T-cell (primary cell): ENCODE measurements around the gene CHIA. TPM values are rescaled to one million over a fixed set of nuclear protein-coding genes. Genes with fewer than 3 reads are reported as not detected.

Experiments
- ATAC-seq, 4 experiments: fragments of 200-7000 bp in 3 of 4; fragments of 150-1000 bp in 1 of 4; cut with Tn5 transposase; replicated peaks in 1 of 4; 1 replicate in 3 of 4; 2 replicates in 1 of 4; pipeline ENCODE4 v1.10.0; 2021; ENCODE audit warnings: moderate library complexity in 3 of 4, mild to moderate bottlenecking in 2 of 4, moderate number of reproducible peaks in 1 of 4
- CTCF ChIA-PET, 2 donors: fragments of 300-600 bp; sonication (Branson Sonifier 250); formaldehyde crosslinking; loops; one replicate each; lab custom pipeline; 2022; ENCODE audit warnings: antibody characterized with exemption in 2 of 2; lab: Charles Lee
- POLR2A ChIA-PET, 2 donors: fragments of 300-600 bp; sonication (Branson Sonifier 250); formaldehyde crosslinking; loops; one replicate each; lab custom pipeline; 2022; ENCODE audit warnings: antibody characterized with exemption in 2 of 2; lab: Charles Lee
- DNase-seq, 35 experiments: peaks; one replicate each; pipeline versions ENCODE4 v3.0.0 to v3.0.0-alpha.2; 2013 to 2023
- H3K27ac ChIP-seq: one replicate; pipeline ENCODE4 v1.5.1; 2013; ENCODE audit warnings: low read length
- H3K27me3 ChIP-seq, 2 experiments: replicated peaks in 1 of 2; 1 replicate in 1 of 2; 2 replicates in 1 of 2; pipeline versions ENCODE4 v1.6.1 to v1.7.0; 2013; ENCODE audit warnings: low read length in 1 of 2, mixed read lengths in 1 of 2; ENCODE audit not compliant: control insufficient read depth in 2 of 2, insufficient read depth in 2 of 2; ENCODE audit errors: extremely low read depth in 1 of 2
- H3K36me3 ChIP-seq, 2 donors: 1 replicate in 1 of 2; 2 replicates in 1 of 2; pipeline versions ENCODE4 v1.6.1 to v1.7.0; 2013; ENCODE audit warnings: low read length in 1 of 2; ENCODE audit not compliant: control insufficient read depth in 2 of 2, insufficient read depth in 1 of 2; ENCODE audit errors: extremely low read depth in 1 of 2
- H3K4me1 ChIP-seq, 2 experiments: 1 replicate in 1 of 2; 2 replicates in 1 of 2; pipeline versions ENCODE4 v1.6.1 to v1.7.0; 2013; ENCODE audit warnings: low read length in 2 of 2, mixed read lengths in 1 of 2; ENCODE audit not compliant: insufficient read depth in 2 of 2, control insufficient read depth in 1 of 2; ENCODE audit errors: extremely low read depth in 1 of 2
- H3K4me3 ChIP-seq, 2 donors: 1 replicate in 1 of 2; 2 replicates in 1 of 2; pipeline versions ENCODE4 v1.5.1 to v1.7.0; 2013; ENCODE audit warnings: mild to moderate bottlenecking in 2 of 2, low read length in 1 of 2, moderate library complexity in 1 of 2; ENCODE audit not compliant: control insufficient read depth in 1 of 2; ENCODE audit errors: extremely low read depth in 1 of 2
- H3K9me3 ChIP-seq: 2 replicates; pipeline ENCODE4 v1.7.0; 2013
- H3K27ac Mint-ChIP-seq, 2 donors: one replicate each; pipeline ENCODE4 v1.8.0; 2020 to 2021; ENCODE audit warnings: mild to moderate bottlenecking in 2 of 2, mixed read lengths in 2 of 2
- H3K27me3 Mint-ChIP-seq, 2 donors: one replicate each; pipeline ENCODE4 v1.8.0; 2021 to 2022; ENCODE audit warnings: mixed read lengths in 2 of 2
- H3K36me3 Mint-ChIP-seq: one replicate; pipeline ENCODE4 v1.8.0; 2021; ENCODE audit warnings: mixed read lengths
- H3K4me1 Mint-ChIP-seq, 3 donors: one replicate each; pipeline ENCODE4 v1.8.0; 2020 to 2022; ENCODE audit warnings: mixed read lengths in 3 of 3, mild to moderate bottlenecking in 1 of 3
- H3K4me3 Mint-ChIP-seq, 3 donors: one replicate each; pipeline ENCODE4 v1.8.0; 2020 to 2022; ENCODE audit warnings: mild to moderate bottlenecking in 3 of 3, mixed read lengths in 3 of 3, moderate library complexity in 3 of 3
- H3K9me3 Mint-ChIP-seq, 3 donors: one replicate each; pipeline ENCODE4 v1.8.0; 2020 to 2022; ENCODE audit warnings: mixed read lengths in 3 of 3
- WGBS: methylation state at CpG from one replicate; pipeline ENCODE4 v1.1.5; 2013; ENCODE audit warnings: missing lambda C conversion rate; ENCODE audit not compliant: insufficient coverage; 5-methylcytosine and 5-hydroxymethylcytosine counted together
- total RNA-seq, 35 experiments: library from RNA in 6 of 35; stranded (reverse) in 6 of 35; fragments of 120-200 nt in 1 of 35; gene quantifications; one replicate each; pipeline versions ENCODE4 v1.2.1 to v1.2.4 and lab custom pipeline; 2013 to 2026

The CHIA gene
- total RNA-seq, 5 donors from 2014 or later (not counting 1 experiment from before 2014, with no cell fraction given) = not detected

DNA sequence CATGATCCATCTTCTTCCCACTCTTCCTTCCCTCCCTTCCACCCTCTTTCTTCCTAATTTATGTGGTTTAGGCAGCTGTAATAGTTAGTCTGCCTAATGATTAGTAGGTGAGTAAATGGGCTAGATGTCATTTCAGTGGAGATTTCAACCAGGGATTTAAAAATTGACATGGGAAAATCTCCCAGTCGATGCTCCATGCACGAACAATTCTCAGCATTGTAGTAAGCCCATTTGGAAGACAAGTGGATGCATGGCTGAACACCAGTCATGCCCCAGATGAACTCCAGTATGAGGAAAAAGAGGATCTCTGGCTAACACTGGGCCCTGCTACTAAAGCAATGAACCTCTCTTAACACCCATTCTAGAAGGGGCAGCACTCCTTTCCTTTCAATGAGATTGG, 37.9 kb upstream of the CHIA start:
- ChIA-PET POLR2A (no interaction called here), CTCF (no interaction called here)
- WGBS = 88% methylated on average over 2 of the region's 2 CpGs
- H3K9me3 ChIP-seq = no peaks in the 10 kb centered on the region
- Mint-ChIP-seq H3K9me3 (no peaks in the 10 kb centered on the region), H3K36me3 (no peaks in the 10 kb centered on the region), H3K4me3 (no peak overlapping the region), H3K27me3 (no peaks in the 10 kb centered on the region), H3K4me1 (peaks cover 22 to 31% (median 31%) of the 10 kb centered on the region in 3 donors), H3K27ac (no peak overlapping the region)
- H3K36me3 ChIP-seq = no peaks in the 10 kb centered on the region
- H3K27me3 ChIP-seq = no peaks in the 10 kb centered on the region
- ATAC-seq (no peak), DNase-seq (no peak)
- no peak overlapping the region for H3K27ac ChIP-seq
- peaks cover 4 to 15% of the 10 kb centered on the region in 2 experiments for H3K4me1 ChIP-seq
- H3K4me3 ChIP-seq = no peak overlapping the region

DNA sequence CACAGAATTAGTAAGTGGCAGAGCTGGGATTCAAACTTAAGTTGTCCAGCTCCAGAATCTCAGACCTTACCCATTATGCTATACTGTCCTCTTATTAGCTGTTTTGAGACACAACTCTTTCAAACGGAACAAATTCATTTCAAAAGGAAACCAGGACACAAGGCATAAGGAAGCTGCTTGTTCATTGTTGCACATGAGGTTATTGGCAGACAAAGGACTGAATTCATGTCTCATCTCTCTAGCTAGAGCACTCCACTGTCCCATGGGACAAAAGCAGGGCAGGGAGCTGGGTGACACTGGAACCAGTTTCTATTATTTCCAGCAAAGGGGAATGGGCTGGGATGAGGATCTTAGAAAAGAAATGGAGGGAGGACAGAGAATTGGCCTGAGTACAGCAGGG, 36.8 kb upstream of the CHIA start:
- H3K36me3 ChIP-seq = no peaks in the 10 kb centered on the region
- no peak for ATAC-seq
- H3K4me1 Mint-ChIP-seq = peaks cover 22 to 31% (median 31%) of the 10 kb centered on the region in 3 donors
- ChIA-PET POLR2A (no interaction called here), CTCF (interaction anchor here in 1 of 2 donors (1.5 kb wide), 1 partner anchor 17 kb away, joined by 3 read pairs; no protein-coding TSS in a partner anchor)
- H3K9me3 Mint-ChIP-seq = no peaks in the 10 kb centered on the region
- H3K4me3 Mint-ChIP-seq = no peak overlapping the region
- H3K9me3 ChIP-seq = no peaks in the 10 kb centered on the region
- no peaks in the 10 kb centered on the region for H3K27me3 Mint-ChIP-seq
- no peak overlapping the region for H3K4me3 ChIP-seq
- H3K27me3 ChIP-seq = no peaks in the 10 kb centered on the region
- H3K27ac Mint-ChIP-seq = no peak overlapping the region
- 100% methylated on average over 1 of the region's 1 CpG for WGBS
- H3K27ac ChIP-seq = no peak overlapping the region
- peaks cover 4 to 15% of the 10 kb centered on the region in 2 experiments for H3K4me1 ChIP-seq
- DNase-seq = no peak
- H3K36me3 Mint-ChIP-seq = no peaks in the 10 kb centered on the region

DNA sequence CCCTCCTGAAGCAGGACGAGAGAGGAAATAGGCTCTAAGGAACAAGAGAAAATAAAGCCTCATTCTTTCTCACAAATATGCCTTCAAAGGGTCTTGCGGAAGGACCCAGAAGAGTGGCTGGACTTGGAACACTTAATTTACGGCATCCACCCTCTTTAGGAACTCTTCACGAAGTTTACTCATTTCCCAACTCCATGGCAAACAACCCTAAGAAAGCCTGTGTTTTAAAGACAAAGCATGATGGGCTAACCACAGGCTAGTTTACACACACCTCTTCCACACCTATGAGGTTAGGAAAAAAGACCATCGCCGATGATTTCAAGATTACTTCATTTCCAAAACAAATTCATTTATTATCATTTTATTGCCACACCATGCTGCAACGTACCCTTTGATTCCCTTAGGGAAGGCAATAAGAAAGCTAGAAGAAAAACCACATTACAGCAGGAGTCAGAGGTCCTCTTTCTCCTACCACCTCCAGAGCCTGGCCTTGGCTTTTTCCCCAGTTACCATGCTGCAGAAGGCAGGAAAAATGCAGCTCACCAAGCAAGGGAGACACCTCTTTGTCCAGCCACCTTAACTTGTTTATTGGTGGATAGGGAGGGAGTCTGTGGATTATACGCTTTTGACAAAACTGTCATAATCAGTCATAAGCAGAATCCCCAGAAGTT, 33.5 kb upstream of the CHIA start:
- 69% methylated on average over 4 of the region's 8 CpGs for WGBS

DNA sequence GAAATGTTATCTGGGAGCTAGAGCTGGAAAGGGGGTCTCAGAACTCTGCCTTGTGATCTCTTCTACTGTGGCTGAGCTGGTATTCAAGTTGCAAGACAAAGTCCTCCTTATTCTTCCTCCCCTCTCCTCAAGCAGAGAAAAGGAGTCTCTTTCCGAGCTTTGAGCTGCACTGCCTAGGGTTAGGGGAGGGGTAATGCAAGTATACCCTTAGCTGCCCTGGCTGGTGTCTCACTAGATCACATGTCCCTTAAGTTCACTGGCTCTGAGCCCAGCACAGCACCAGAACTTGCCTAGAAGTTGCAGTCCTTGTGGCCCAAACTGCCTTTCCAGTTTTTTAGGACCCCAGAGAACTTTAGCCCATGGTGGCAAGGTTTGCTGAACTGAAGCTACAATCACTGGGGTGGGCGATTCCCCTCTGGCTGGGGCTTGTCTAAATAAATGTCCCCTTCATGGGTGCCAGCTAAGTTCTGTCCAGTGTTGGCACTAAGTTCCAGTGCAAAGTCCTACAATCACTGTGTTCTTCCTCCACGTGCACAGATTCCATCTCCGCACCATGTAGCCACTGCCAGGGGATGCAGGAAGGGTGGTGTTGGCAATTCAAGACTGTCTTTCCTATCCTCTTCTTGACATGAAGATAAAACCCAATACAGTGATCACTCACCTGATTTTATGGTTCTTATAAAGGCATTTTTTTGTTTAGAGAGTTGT, 22.7 kb upstream of the CHIA start:
- peaks cover 19 to 25% of the 10 kb centered on the region in 2 donors for H3K27me3 Mint-ChIP-seq
- peaks cover 12% of the 10 kb centered on the region for H3K36me3 Mint-ChIP-seq
- peaks cover 11 to 15% (median 12%) of the 10 kb centered on the region in 3 donors for H3K4me1 Mint-ChIP-seq
- Histone ChIP-seq H3K27me3 (peaks cover 5 to 25% of the 10 kb centered on the region in 2 experiments), H3K4me3 (no peak overlapping the region), H3K36me3 (no peaks in the 10 kb centered on the region), H3K9me3 (no peaks in the 10 kb centered on the region), H3K4me1 (peaks cover 9 to 12% of the 10 kb centered on the region in 2 experiments), H3K27ac (no peak overlapping the region)
- ChIA-PET CTCF (no interaction called here), POLR2A (no interaction called here)
- H3K4me3 Mint-ChIP-seq = no peak overlapping the region
- ATAC-seq (no peak), DNase-seq (no peak)
- WGBS = 100% methylated on average over 1 of the region's 4 CpGs
- peaks cover 6 to 28% (median 16%) of the 10 kb centered on the region in 3 donors for H3K9me3 Mint-ChIP-seq
- no peak overlapping the region for H3K27ac Mint-ChIP-seq

More for the DNA sequence above, 33.5 kb upstream of the CHIA start:
- DNase-seq (no peak), ATAC-seq (no peak)
- Mint-ChIP-seq H3K36me3 (no peaks in the 10 kb centered on the region), H3K9me3 (peaks cover 0 to 4% (median 2%) of the 10 kb centered on the region in 3 donors), H3K27me3 (no peaks in the 10 kb centered on the region), H3K4me3 (no peak overlapping the region), H3K4me1 (peaks cover 5 to 15% (median 14%) of the 10 kb centered on the region in 3 donors), H3K27ac (no peak overlapping the region)
- H3K4me1 ChIP-seq = peaks cover 0 to 3% of the 10 kb centered on the region in 2 experiments
- no peaks in the 10 kb centered on the region for H3K36me3 ChIP-seq
- H3K4me3 ChIP-seq = no peak overlapping the region
- ChIA-PET CTCF (no interaction called here), POLR2A (no interaction called here)
- no peaks in the 10 kb centered on the region for H3K9me3 ChIP-seq
- no peak overlapping the region for H3K27ac ChIP-seq
- no peaks in the 10 kb centered on the region for H3K27me3 ChIP-seq

DNA sequence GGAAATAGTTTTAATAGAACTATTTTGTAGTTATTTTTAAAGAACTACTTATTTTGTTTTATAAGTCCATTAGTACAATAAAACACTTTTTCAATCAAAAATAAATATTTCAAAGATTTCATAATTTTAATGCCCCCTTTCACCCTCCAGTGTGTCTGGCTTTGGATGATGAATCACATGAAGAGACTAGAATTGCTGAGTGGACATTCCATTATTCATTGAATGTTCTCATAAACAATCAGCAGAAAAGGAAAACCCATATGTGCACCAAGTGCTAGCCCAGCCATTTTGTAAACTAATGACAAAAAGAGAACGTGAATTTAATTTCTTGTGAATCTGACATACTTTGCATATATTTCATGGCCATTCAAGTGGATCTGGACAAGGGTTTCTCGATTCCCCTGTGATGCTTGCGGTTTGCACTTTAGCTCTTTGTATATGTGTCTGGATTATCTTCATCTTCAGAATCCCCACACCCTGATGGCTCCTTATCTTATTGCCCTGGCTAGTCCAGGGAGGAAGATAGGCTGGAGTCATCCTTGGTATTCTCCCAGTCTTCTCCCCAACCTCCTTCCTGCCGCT, 20.7 kb upstream of the CHIA start:
- H3K27ac ChIP-seq = no peak overlapping the region
- H3K4me3 ChIP-seq = no peak overlapping the region
- peaks cover 8% of the 10 kb centered on the region for H3K36me3 Mint-ChIP-seq
- H3K9me3 ChIP-seq = no peaks in the 10 kb centered on the region
- 100% methylated on average over 1 of the region's 4 CpGs for WGBS
- no peak for DNase-seq
- H3K27ac Mint-ChIP-seq = no peak overlapping the region
- H3K27me3 ChIP-seq = peaks cover 5 to 25% of the 10 kb centered on the region in 2 experiments
- peak overlapping the region in 1 of 3 donors; percentile 66 for H3K4me3 Mint-ChIP-seq
- H3K4me1 Mint-ChIP-seq = peaks cover 15 to 19% (median 17%) of the 10 kb centered on the region in 3 donors
- no peaks in the 10 kb centered on the region for H3K36me3 ChIP-seq
- CTCF ChIA-PET = no interaction called here
- peaks cover 2 to 17% (median 9%) of the 10 kb centered on the region in 3 donors for H3K9me3 Mint-ChIP-seq
- POLR2A ChIA-PET = no interaction called here
- peaks cover 9 to 13% of the 10 kb centered on the region in 2 experiments for H3K4me1 ChIP-seq
- ATAC-seq = no peak
- H3K27me3 Mint-ChIP-seq = peaks cover 19 to 25% of the 10 kb centered on the region in 2 donors

DNA sequence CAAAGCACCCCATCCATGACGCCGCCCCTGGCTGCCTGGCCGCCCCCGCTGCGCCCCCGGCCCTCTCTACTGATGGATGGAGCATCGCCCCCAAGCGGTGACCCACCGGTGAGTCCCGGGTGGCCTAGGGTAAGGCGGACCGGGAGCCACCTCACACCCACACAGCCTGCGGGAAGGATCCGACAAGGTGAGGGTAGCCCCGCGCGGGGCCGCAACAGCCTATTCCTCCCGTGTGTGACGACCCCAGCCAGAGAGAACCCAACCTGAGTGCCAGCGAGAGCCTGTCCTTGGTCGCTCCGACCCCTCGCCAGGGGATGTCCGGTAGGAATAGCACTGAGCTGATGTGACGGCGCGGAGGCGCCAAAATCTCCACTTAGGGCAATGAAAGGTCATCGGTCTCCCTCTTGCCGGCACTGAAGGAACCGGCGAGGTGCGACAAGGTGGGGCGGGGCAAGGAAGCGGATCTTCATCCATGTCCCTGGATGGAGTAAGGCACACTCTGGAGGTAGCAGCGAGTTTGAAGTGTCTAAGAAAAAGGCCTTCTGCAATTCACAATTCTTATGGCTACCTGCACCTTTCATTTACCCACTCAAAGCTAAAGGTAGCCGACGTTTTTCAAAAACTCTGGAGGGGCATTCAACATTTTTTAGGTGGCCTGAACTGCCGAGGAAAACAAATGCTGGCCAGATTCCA, 19.7 kb upstream of the CHIA start:
- H3K27ac ChIP-seq = no peak overlapping the region
- peaks cover 9 to 15% of the 10 kb centered on the region in 2 experiments for H3K4me1 ChIP-seq
- H3K27ac Mint-ChIP-seq = no peak overlapping the region
- POLR2A ChIA-PET = no interaction called here
- H3K27me3 ChIP-seq = peaks cover 5 to 25% of the 10 kb centered on the region in 2 experiments
- H3K9me3 Mint-ChIP-seq = peaks cover 0 to 7% (median 3%) of the 10 kb centered on the region in 3 donors
- 21% methylated on average over 22 of the region's 40 CpGs for WGBS
- peak overlapping the region; percentile 28 to 75 for H3K4me3 ChIP-seq
- ATAC-seq (peak in 3 of 4 experiments; percentile 39 to 54 (median 50)), DNase-seq (peak in 7 of 35 experiments; percentile 1 to 12 (median 4))
- H3K4me3 Mint-ChIP-seq = peak overlapping the region; percentile 49 to 66 (median 58)
- peaks cover 15 to 26% (median 24%) of the 10 kb centered on the region in 3 donors for H3K4me1 Mint-ChIP-seq
- H3K27me3 Mint-ChIP-seq = peaks cover 19 to 25% of the 10 kb centered on the region in 2 donors
- H3K36me3 Mint-ChIP-seq = peaks cover 5% of the 10 kb centered on the region
- CTCF ChIA-PET = no interaction called here
- H3K36me3 ChIP-seq = no peaks in the 10 kb centered on the region
- no peaks in the 10 kb centered on the region for H3K9me3 ChIP-seq
